ENCODE data around the gene TPCN1. TPM values are rescaled to one million over a fixed set of nuclear protein-coding genes. Genes with fewer than 3 reads are reported as not detected.

Gene TPCN1
- 10 to 100 TPM; 84.1 to 93.5 TPM for total RNA-seq

DNA sequence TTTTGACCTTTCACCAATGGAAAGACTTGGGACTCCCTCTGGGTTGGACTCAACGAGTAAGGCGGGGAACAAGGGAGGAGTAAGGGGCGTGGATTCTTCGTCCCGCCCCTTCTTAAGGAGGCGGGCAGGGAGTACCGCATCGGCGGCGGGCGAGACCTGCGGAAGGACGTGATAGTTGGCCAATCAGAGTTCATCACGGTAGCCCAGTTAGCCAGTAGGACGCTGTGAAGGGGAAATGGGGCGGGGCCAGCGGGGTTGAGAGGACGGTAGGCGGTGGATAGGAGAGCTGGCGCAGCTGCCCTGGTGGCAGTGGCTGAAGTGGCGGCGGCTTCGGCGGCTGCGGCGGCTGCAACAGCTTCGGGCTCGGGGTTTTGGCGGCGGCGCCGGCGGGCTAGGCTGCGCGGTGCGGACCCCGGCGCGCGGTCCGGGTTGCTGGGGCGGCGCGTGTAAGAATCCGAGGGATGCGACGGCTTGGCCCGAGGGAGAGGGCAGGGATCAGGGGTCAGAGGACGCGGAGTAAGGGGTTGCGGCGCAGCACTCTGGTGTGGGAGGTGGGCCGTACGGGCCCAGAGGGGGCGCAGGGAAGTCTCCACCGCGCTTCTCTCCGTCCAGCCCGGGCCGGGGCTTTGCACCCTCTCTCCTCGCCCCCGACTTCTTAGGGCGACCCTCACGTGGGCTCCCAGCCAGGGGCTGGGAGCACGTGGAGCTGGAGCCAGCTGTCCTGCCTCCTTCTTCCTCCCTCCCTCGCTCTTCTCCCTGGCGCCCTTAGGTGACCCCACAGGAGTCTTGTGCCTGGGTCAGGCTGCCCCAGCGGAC, at the start of gene TPCN1:
Gene TPCN1, plus strand, starts transcription at position 284 of the 816 bp plus-strand sequence. CDS start 5,389 bp downstream, outside the sequence.
- peak within 1 kb of the TSS; percentile 84 to 91 for H3K27ac ChIP-seq
- DNase-seq (ENCODE audit: low spot score) = peak; percentile 99
- H3K27me3 ChIP-seq (replicated peaks; ENCODE audit: insufficient read depth) = no peaks in the 10 kb centered on the region
- H3K36me3 ChIP-seq = no peaks in the 10 kb centered on the region
- ATAC-seq (ENCODE audit: insufficient number of reproducible peaks, low FRiP score, low read depth) = peak; percentile 97
- no peaks in the 10 kb centered on the region for H3K9me3 ChIP-seq
- H3K4me3 ChIP-seq = peak within 1 kb of the TSS; percentile 85
- TF ChIP-seq CTCF (IDR thresholded peaks at IDR 0.05) = no peak
- peaks cover 25 to 56% of the 10 kb centered on the region in 2 donors for H3K4me1 ChIP-seq (ENCODE audit: control insufficient read depth in 1 of 2, low read depth in 2 of 2)

DNA sequence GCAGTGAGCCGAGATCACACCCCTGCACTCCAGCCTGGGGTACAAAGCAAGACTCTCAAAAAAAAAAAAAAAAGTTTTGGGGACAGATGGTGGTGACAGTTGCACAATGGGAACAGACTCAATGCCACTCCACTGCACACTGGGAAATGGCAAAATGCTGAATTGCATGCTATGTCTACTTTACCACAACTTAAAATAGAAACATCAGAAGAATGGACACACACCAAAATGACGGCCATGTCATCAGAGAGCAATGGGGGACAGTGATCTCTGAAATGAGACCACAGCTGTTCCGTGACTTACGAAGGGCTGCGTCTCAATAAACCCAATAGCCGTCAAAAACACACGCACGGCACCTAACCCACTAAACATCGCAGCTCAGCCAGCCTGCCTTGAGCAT, 49.7 kb upstream of the TPCN1 start:
- H3K27ac ChIP-seq = no peak overlapping the region
- no peak for DNase-seq (ENCODE audit: low spot score)
- H3K9me3 ChIP-seq = no peaks in the 10 kb centered on the region
- H3K4me3 ChIP-seq = no peak overlapping the region
- H3K4me1 ChIP-seq (ENCODE audit: control insufficient read depth in 1 of 2, low read depth in 2 of 2) = no peaks in the 10 kb centered on the region
- TF ChIP-seq CTCF (IDR thresholded peaks at IDR 0.05) = no peak
- no peak for ATAC-seq (ENCODE audit: insufficient number of reproducible peaks, low FRiP score, low read depth)
- peaks cover 67% of the 10 kb centered on the region for H3K36me3 ChIP-seq
- H3K27me3 ChIP-seq (replicated peaks; ENCODE audit: insufficient read depth) = no peaks in the 10 kb centered on the region

DNA sequence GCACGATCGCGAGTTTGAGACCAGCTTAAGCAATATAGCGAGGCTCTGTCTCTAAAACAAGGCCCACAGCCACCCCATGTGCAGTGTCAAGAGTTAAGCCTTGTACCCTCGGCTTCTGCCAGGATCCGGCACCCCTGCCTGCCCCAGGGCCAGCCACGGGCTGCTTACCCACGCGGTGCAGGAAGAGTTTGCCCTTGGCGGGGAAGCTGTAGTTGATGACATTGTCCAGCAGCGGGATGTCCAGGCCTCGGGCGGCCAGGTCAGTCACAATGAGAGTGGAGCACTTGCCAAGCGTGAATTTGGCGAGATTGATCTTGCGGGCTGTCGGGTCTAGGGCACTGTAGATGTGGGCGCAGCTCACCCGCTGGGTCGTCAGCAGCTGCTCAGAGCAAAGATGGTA, 49.1 kb upstream of the TPCN1 start:
- Histone ChIP-seq H3K4me3 (no peak overlapping the region), H3K9me3 (no peaks in the 10 kb centered on the region), H3K36me3 (peaks cover 68% of the 10 kb centered on the region), H3K27ac (no peak overlapping the region), H3K27me3 (replicated peaks; ENCODE audit: insufficient read depth) (no peaks in the 10 kb centered on the region), H3K4me1 (ENCODE audit: control insufficient read depth in 1 of 2, low read depth in 2 of 2) (no peaks in the 10 kb centered on the region)
- no peak for TF ChIP-seq CTCF (IDR thresholded peaks at IDR 0.05)
- ATAC-seq (ENCODE audit: insufficient number of reproducible peaks, low FRiP score, low read depth) (no peak), DNase-seq (ENCODE audit: low spot score) (no peak)

DNA sequence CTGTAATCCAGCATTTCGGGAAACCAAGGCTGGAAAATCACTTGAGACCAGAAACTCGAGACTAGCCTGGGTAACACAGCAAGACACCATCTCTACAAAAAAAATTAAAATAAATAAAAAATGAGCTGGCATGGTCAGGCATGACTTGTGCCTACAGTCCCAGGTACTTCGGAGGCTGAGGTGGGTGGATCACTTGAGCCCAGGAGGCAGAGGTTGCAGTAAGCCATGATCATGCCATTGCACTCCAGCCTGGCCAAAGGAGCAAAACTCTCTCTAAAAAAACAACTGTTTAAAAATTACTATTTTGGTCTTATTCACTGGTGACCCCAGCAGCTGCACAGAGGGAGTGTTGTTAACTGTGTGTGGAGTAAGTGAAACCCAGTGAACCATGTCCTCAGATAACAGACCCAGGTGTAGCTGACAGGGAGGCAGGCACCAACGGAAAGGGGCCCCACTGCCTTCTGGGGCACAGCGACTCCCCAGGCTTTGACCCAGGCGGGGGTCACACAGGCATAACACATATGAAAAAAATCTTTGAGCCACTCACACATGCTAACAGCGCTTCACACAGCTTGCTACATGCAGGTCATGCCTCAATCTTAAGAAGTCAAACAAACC, 48.1 kb upstream of the TPCN1 start:
- Histone ChIP-seq H3K4me1 (ENCODE audit: control insufficient read depth in 1 of 2, low read depth in 2 of 2) (no peaks in the 10 kb centered on the region), H3K27me3 (replicated peaks; ENCODE audit: insufficient read depth) (no peaks in the 10 kb centered on the region), H3K9me3 (no peaks in the 10 kb centered on the region), H3K27ac (no peak overlapping the region), H3K36me3 (peaks cover 74% of the 10 kb centered on the region), H3K4me3 (no peak overlapping the region)
- TF ChIP-seq CTCF (IDR thresholded peaks at IDR 0.05) = no peak
- no peak for ATAC-seq (ENCODE audit: insufficient number of reproducible peaks, low FRiP score, low read depth)
- no peak for DNase-seq (ENCODE audit: low spot score)
